Colonic mucosa (tissue), 4 donors: ENCODE results near the gene ANKRD63. TPM values are rescaled to one million over a fixed set of nuclear protein-coding genes. Genes with fewer than 3 reads are reported as not detected.

ENCODE experiments used
- DNase-seq: peaks from one replicate; pipeline ENCODE4 v3.0.0-alpha.2; 2020
- H3K27ac ChIP-seq: fragments of 200-600 bp; one replicate; pipeline ENCODE4 v1.8.0; 2021
- H3K27me3 ChIP-seq: fragments of 200-600 bp; one replicate; pipeline ENCODE4 v1.8.0; 2021
- H3K36me3 ChIP-seq: fragments of 200-600 bp; one replicate; pipeline ENCODE4 v1.8.0; 2021
- H3K4me1 ChIP-seq: fragments of 200-600 bp; one replicate; pipeline ENCODE4 v1.8.0; 2021; ENCODE audit warnings: mild to moderate bottlenecking
- H3K4me3 ChIP-seq: fragments of 200-600 bp; one replicate; pipeline ENCODE4 v1.8.0; 2021
- H3K9ac ChIP-seq, 2 donors: one replicate each; pipeline ENCODE4 v1.7.0; 2013; ENCODE audit warnings: control low read depth in 2 of 2, low read depth in 2 of 2, low read length in 2 of 2
- H3K9me3 ChIP-seq: fragments of 200-600 bp; one replicate; pipeline ENCODE4 v1.8.0; 2021
- CTCF ChIP-seq: fragments of 200-600 bp; IDR thresholded peaks from one replicate; pipeline ENCODE4 v1.8.0; 2022; ENCODE audit warnings: antibody characterized with exemption, mild to moderate bottlenecking
- intact Hi-C: fragments of 100-400 bp; cut with DNase I; formaldehyde crosslinking; loops from one replicate; pipeline ENCODE4 v1.14.1; 2022
- total RNA-seq, 2 donors: library from RNA; stranded (reverse); fragmentation: NEBNext Ultra II Directional in 1 of 2; extraction: Animal tissue kit (Norgen Biotek cat#: 25700) in 1 of 2; gene quantifications; one replicate each; pipeline ENCODE4 v1.2.1, GENCODE V29; 2021
- donor health status: healthy.
- donor health status: DM: no; HTN: no; CAD: no.
- donor health status: DM: no; HTN: no; CAD: no.

The ANKRD63 gene
- total RNA-seq, 2 donors from 2014 or later = not detected

GRCh38 chr15:40242213-40242599 is 40.7 kb downstream of the ANKRD63 start:
- Histone ChIP-seq H3K36me3 (no peaks in the 10 kb centered on the region), H3K9ac (no peak overlapping the region), H3K4me3 (no peak overlapping the region), H3K4me1 (no peaks in the 10 kb centered on the region), H3K9me3 (no peaks in the 10 kb centered on the region), H3K27ac (no peak overlapping the region), H3K27me3 (peaks cover 6% of the 10 kb centered on the region)
- no peak for DNase-seq
- intact Hi-C loops = no loop called here
- no peak for TF ChIP-seq CTCF

GRCh38 chr15:40241269-40242212 is 41.3 kb downstream of the ANKRD63 start:
- peaks cover 6% of the 10 kb centered on the region for H3K27me3 ChIP-seq
- intact Hi-C loops = no loop called here
- no peak overlapping the region for H3K4me3 ChIP-seq
- no peaks in the 10 kb centered on the region for H3K4me1 ChIP-seq
- H3K27ac ChIP-seq = no peak overlapping the region
- no peaks in the 10 kb centered on the region for H3K36me3 ChIP-seq
- no peaks in the 10 kb centered on the region for H3K9me3 ChIP-seq
- DNase-seq = no peak
- TF ChIP-seq CTCF = no peak
- no peak overlapping the region for H3K9ac ChIP-seq

- DNase-seq = no peak
- TF ChIP-seq CTCF = no peak
- intact Hi-C loops = no loop called here
- Histone ChIP-seq H3K9ac (no peak overlapping the region), H3K9me3 (no peaks in the 10 kb centered on the region), H3K27ac (no peak overlapping the region), H3K4me3 (no peak overlapping the region), H3K27me3 (peaks cover 6% of the 10 kb centered on the region), H3K4me1 (no peaks in the 10 kb centered on the region), H3K36me3 (no peaks in the 10 kb centered on the region)
Observed at GRCh38 chr15:40240619-40241221, 42.1 kb downstream of the ANKRD63 start.

- Histone ChIP-seq H3K4me1 (no peaks in the 10 kb centered on the region), H3K9me3 (no peaks in the 10 kb centered on the region), H3K27me3 (peaks cover 6% of the 10 kb centered on the region), H3K27ac (no peak overlapping the region), H3K4me3 (no peak overlapping the region), H3K9ac (no peak overlapping the region), H3K36me3 (no peaks in the 10 kb centered on the region)
- DNase-seq = no peak
- no peak for TF ChIP-seq CTCF
- intact Hi-C loops = no loop called here
Observed at GRCh38 chr15:40239693-40240618, 42.9 kb downstream of the ANKRD63 start.

- Histone ChIP-seq H3K4me3 (peak overlapping the region; percentile 26), H3K27ac (no peak overlapping the region), H3K36me3 (no peaks in the 10 kb centered on the region), H3K9ac (peak overlapping the region in 1 of 2 donors; percentile 24), H3K9me3 (no peaks in the 10 kb centered on the region), H3K27me3 (peaks cover 6% of the 10 kb centered on the region), H3K4me1 (no peaks in the 10 kb centered on the region)
- no peak for DNase-seq
- no peak for TF ChIP-seq CTCF
- intact Hi-C loops = no loop called here
Observed at GRCh38 chr15:40239404-40239692, 43.5 kb downstream of the ANKRD63 start.
